Mesothelial cell of epicardium (in vitro differentiated cells): ENCODE results near the gene GADD45G. TPM values are rescaled to one million over a fixed set of nuclear protein-coding genes. Genes with fewer than 3 reads are reported as not detected.

Source experiments
- DNase-seq, 2 experiments: peaks; one replicate each; pipeline ENCODE4 v3.0.0; 2021; ENCODE audit warnings: low spot score in 2 of 2; ENCODE audit not compliant: unreplicated experiment in 2 of 2
- H3K27ac Mint-ChIP-seq: 2 replicates; pipeline ENCODE4 v1.8.0; 2021; ENCODE audit warnings: mixed read lengths
- H3K27me3 Mint-ChIP-seq: 2 replicates; pipeline ENCODE4 v1.8.0; 2021; ENCODE audit warnings: low read depth, mixed read lengths
- H3K36me3 Mint-ChIP-seq: 2 replicates; pipeline ENCODE4 v1.8.0; 2021; ENCODE audit warnings: mixed read lengths
- H3K4me1 Mint-ChIP-seq: 2 replicates; pipeline ENCODE4 v1.8.0; 2021; ENCODE audit warnings: mixed read lengths
- H3K4me3 Mint-ChIP-seq: 2 replicates; pipeline ENCODE4 v1.8.0; 2021; ENCODE audit warnings: mild to moderate bottlenecking, moderate library complexity, mixed read lengths
- H3K9me3 Mint-ChIP-seq: 2 replicates; pipeline ENCODE4 v1.8.0; 2021; ENCODE audit warnings: mixed read lengths
- total RNA-seq: library from RNA; stranded (reverse); gene quantifications from 3 replicates; pipeline ENCODE4 v1.2.1, GENCODE V29; 2021
- TF ChIP-seq, protein P1 (sequence below): fragments of 200-600 bp; sonication (generic); IDR thresholded peaks from one replicate; pipeline ENCODE4 v1.5.0; 2021; ENCODE audit warnings: antibody characterized with exemption; ENCODE audit not compliant: unreplicated experiment

GADD45G gene
- total RNA-seq, 1 donor from 2014 or later: 1.8 TPM

DNA sequence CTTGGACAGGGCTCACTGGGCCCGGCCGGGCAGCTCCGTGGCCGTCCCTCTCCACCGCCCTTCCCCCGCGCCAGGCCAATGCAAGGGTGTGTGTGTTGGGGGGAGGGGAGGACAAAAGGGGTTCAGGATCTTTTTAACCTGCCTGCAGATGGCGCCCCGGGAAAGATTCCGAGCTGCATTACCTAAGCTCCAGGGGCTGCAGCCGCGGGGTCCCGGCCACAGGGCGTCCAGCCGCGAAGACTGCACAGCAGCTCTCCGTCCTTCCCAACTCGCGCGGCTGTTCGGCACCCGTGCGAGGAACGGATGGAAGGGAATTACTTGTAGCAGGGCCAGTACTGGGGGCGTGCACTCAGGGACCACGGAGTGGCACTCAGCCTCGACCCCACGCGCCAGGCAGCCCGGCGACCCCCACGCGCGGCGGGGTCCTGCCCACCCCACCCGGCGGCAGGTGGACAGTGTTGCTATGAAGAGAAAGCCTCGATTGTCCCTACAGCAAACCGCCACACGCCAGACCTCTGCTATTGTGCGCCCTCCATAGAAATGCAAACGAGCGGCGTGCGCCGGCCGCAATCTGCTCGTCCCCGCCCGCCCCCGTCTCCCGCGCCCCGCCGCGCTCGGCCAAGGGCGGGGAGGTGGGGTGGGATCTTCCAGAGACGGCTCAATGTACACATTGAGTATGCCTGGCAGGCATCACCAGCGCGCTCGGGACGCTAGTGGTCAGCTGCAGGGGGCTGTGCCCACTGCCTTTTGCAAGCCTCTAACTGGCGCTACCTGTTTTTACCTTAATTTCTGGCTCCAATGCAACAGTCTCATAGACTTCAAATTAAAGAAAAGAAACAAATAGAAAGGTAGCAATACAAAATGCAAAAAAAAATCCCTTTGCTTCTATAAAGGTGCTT lies 796 bp upstream of the GADD45G start:
- H3K4me1 Mint-ChIP-seq: peaks cover 30% of the 10 kb centered on the region
- peak overlapping the region; percentile 73 for H3K4me3 Mint-ChIP-seq
- DNase-seq: peak in 1 of 2 experiments; percentile 75
- no peaks in the 10 kb centered on the region for H3K9me3 Mint-ChIP-seq
- H3K27ac Mint-ChIP-seq: peak overlapping the region; percentile 30
- H3K27me3 Mint-ChIP-seq: peaks cover 6% of the 10 kb centered on the region
- no peaks in the 10 kb centered on the region for H3K36me3 Mint-ChIP-seq
- TF ChIP-seq, protein P1, sequence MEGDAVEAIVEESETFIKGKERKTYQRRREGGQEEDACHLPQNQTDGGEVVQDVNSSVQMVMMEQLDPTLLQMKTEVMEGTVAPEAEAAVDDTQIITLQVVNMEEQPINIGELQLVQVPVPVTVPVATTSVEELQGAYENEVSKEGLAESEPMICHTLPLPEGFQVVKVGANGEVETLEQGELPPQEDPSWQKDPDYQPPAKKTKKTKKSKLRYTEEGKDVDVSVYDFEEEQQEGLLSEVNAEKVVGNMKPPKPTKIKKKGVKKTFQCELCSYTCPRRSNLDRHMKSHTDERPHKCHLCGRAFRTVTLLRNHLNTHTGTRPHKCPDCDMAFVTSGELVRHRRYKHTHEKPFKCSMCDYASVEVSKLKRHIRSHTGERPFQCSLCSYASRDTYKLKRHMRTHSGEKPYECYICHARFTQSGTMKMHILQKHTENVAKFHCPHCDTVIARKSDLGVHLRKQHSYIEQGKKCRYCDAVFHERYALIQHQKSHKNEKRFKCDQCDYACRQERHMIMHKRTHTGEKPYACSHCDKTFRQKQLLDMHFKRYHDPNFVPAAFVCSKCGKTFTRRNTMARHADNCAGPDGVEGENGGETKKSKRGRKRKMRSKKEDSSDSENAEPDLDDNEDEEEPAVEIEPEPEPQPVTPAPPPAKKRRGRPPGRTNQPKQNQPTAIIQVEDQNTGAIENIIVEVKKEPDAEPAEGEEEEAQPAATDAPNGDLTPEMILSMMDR: no peak

DNA sequence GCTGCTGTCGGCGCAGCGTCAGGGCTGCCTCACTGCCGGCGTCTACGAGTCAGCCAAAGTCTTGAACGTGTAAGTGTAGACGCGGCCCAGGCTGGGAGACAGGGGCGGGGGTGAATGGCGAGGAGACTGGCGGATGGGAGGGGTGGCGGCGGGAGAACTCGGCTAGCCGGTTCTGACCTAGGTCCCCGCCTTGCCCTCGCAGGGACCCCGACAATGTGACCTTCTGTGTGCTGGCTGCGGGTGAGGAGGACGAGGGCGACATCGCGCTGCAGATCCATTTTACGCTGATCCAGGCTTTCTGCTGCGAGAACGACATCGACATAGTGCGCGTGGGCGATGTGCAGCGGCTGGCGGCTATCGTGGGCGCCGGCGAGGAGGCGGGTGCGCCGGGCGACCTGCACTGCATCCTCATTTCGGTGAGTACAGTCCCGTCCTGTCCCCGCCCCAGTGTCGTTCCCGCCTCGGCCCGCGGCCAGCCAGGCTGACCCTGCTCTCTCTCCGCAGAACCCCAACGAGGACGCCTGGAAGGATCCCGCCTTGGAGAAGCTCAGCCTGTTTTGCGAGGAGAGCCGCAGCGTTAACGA lies 745 bp downstream of the GADD45G start:
- no peaks in the 10 kb centered on the region for H3K9me3 Mint-ChIP-seq
- TF ChIP-seq, protein P1: no peak
- H3K4me3 Mint-ChIP-seq: peak overlapping the region; percentile 71
- H3K27me3 Mint-ChIP-seq: peaks cover 6% of the 10 kb centered on the region
- no peak overlapping the region for H3K27ac Mint-ChIP-seq
- H3K36me3 Mint-ChIP-seq: no peaks in the 10 kb centered on the region
- DNase-seq: peak in 1 of 2 experiments; percentile 55
- peaks cover 30% of the 10 kb centered on the region for H3K4me1 Mint-ChIP-seq

DNA sequence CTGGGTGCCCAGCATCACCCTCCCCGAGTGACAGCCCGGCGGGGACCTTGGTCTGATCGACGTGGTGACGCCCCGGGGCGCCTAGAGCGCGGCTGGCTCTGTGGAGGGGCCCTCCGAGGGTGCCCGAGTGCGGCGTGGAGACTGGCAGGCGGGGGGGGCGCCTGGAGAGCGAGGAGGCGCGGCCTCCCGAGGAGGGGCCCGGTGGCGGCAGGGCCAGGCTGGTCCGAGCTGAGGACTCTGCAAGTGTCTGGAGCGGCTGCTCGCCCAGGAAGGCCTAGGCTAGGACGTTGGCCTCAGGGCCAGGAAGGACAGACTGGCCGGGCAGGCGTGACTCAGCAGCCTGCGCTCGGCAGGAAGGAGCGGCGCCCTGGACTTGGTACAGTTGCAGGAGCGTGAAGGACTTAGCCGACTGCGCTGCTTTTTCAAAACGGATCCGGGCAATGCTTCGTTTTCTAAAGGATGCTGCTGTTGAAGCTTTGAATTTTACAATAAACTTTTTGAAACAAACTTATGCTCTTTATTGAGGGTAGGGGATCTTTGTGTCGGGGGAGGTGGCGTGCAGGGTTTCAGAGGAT lies 1.3 kb downstream of the GADD45G start:
- TF ChIP-seq, protein P1: no peak
- peak in 1 of 2 experiments; percentile 64 for DNase-seq
- peaks cover 30% of the 10 kb centered on the region for H3K4me1 Mint-ChIP-seq
- peak overlapping the region; percentile 13 for H3K27ac Mint-ChIP-seq
- peak overlapping the region; percentile 71 for H3K4me3 Mint-ChIP-seq
- H3K36me3 Mint-ChIP-seq: no peaks in the 10 kb centered on the region
- peaks cover 2% of the 10 kb centered on the region for H3K27me3 Mint-ChIP-seq
- no peaks in the 10 kb centered on the region for H3K9me3 Mint-ChIP-seq

DNA sequence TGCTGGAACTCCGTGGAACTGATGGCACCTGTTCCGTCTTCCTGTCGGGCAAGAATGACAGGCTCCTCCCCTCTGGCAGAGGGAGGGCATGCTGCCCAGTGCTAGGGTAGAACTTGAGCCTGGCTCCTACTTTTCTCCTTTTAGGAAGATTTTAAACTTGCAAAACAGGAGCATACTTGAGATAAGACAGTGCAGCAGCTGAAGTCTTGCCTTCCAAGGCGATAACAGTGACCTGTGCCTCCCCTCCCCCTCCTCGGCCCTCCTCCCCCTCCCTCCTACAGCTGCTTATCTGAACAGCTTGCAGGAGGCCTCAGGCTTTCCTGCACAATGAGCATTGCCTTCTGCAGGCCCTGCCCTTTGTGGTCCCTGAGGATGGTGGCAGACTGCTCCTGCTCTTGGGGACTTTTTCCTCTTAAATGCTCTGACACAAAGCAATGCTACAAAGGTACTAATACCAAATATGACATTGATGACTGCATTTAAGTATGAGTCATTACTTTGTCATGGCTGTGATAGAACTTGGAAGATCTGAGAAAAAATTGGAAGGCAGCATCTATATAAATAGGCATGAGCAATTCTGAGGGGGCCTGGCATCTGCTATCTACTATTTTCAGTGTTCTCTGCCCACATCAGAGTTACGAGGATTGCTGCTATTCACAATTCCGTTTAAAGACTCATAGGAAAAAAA lies 2.0 kb downstream of the GADD45G start:
- Mint-ChIP-seq H3K27me3 (peaks cover 2% of the 10 kb centered on the region), H3K4me3 (peak overlapping the region; percentile 71), H3K27ac (peak overlapping the region; percentile 13), H3K4me1 (peaks cover 30% of the 10 kb centered on the region), H3K9me3 (no peaks in the 10 kb centered on the region), H3K36me3 (no peaks in the 10 kb centered on the region)
- no peak for DNase-seq
- TF ChIP-seq, protein P1: no peak

DNA sequence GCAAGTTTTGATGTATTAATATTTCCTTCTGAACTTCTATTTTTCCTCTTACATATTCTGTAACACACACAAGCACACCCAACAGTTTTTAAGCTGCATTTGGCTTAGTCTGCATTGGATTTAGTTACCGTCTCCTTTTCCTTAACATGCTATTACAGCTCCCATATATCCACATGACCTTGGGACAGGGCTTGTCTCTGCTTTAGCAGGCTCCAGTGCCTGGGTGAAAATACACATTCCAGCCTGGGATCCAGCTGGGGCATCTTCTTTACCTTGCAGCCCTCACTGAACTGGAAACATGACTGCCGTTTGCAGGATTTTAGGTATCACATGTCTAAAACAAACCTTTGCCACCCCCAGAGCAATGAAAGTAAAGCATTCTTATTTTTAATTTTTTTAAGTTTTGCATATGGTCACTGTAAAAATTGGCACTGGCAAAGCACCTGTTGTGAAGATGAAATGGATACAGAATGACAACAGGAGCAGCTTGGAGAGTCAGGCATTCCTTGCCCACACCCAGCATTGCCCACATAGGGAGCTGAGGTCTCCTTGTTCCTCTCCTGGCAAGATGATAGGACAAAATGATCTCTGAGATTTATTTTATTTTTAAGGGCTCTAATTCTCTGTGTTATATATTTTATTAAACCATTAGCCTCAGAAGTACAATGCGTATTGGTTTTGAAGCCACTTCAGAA lies 4.0 kb downstream of the GADD45G start:
- H3K4me3 Mint-ChIP-seq: no peak overlapping the region
- H3K4me1 Mint-ChIP-seq: peaks cover 24% of the 10 kb centered on the region
- DNase-seq: no peak
- TF ChIP-seq, protein P1: no peak
- H3K27ac Mint-ChIP-seq: no peak overlapping the region
- H3K36me3 Mint-ChIP-seq: no peaks in the 10 kb centered on the region
- H3K9me3 Mint-ChIP-seq: peaks cover 5% of the 10 kb centered on the region
- peaks cover 2% of the 10 kb centered on the region for H3K27me3 Mint-ChIP-seq
